ENCODE data around the gene TMEM200A.

- no peak for TF ChIP-seq REST (IDR thresholded peaks at IDR 0.05; ENCODE audit: low read depth)
- no peak for TF ChIP-seq CTCF (IDR thresholded peaks at IDR 0.05 in 2 of 3, conservative IDR thresholded peaks at IDR 0.05 in 1 of 3; ENCODE audit: borderline replicate concordance in 1 of 3, insufficient read depth in 1 of 3, low read depth in 2 of 3, low read length in 2 of 3)
- no peak for TF ChIP-seq POLR2A (IDR thresholded peaks at IDR 0.05; ENCODE audit: borderline replicate concordance, extremely low read depth, insufficient read depth, insufficient read length)
- TF ChIP-seq EZH2 (IDR thresholded peaks at IDR 0.05) = no peak
- no peak for TF ChIP-seq EZH2phosphoT487 (IDR thresholded peaks at IDR 0.05; ENCODE audit: borderline replicate concordance)
- no peak for TF ChIP-seq SP1 (IDR thresholded peaks at IDR 0.05; ENCODE audit: low read depth)
- no peak for TF ChIP-seq ZBTB33 (IDR thresholded peaks at IDR 0.05; ENCODE audit: extremely low read depth, insufficient replicate concordance, low read length)
- no peak for TF ChIP-seq POLR2AphosphoS5 (IDR thresholded peaks at IDR 0.05; ENCODE audit: low read depth, low read length)
- no peak for TF ChIP-seq RAD21 (IDR thresholded peaks at IDR 0.05; ENCODE audit: low read depth)
- no peak for TF ChIP-seq SRF (IDR thresholded peaks at IDR 0.05; ENCODE audit: low read depth)
- no peak for TF ChIP-seq MAX (IDR thresholded peaks at IDR 0.05)
Measured at GRCh38 chr6:130369831-130370230, 4.0 kb downstream of the TMEM200A start.
